Omental fat pad (tissue), 4 donors: ENCODE data around the gene GRIA1. TPM values are rescaled to one million over a fixed set of nuclear protein-coding genes. Genes with fewer than 3 reads are reported as not detected.

ENCODE experiments used
- ATAC-seq: fragments of 150-250 bp; one replicate; pipeline ENCODE4 v1.9.1; 2016; ENCODE audit warnings: mild to moderate bottlenecking, moderate library complexity; ENCODE audit not compliant: low FRiP score
- DNase-seq: peaks from one replicate; pipeline ENCODE4 v3.0.0-alpha.2; 2019; ENCODE audit warnings: low spot score
- total RNA-seq, 4 donors: library from RNA; depleted of rRNA; stranded (reverse); fragments of >200 nt; gene quantifications; one replicate each; pipeline ENCODE4 v1.1.0, GENCODE V29; 2016
- TF ChIP-seq, protein P1 (sequence below), 3 donors: fragments of 450-650 bp; IDR thresholded peaks; one replicate each; pipeline ENCODE4 v1.5.1; 2016 to 2017; ENCODE audit warnings: antibody characterized with exemption in 3 of 3, mild to moderate bottlenecking in 3 of 3, moderate library complexity in 2 of 3

The GRIA1 gene
- total RNA-seq, 4 donors from 2014 or later = 1.7 to 9.6 (median 5.0) TPM; not detected in 1

DNA sequence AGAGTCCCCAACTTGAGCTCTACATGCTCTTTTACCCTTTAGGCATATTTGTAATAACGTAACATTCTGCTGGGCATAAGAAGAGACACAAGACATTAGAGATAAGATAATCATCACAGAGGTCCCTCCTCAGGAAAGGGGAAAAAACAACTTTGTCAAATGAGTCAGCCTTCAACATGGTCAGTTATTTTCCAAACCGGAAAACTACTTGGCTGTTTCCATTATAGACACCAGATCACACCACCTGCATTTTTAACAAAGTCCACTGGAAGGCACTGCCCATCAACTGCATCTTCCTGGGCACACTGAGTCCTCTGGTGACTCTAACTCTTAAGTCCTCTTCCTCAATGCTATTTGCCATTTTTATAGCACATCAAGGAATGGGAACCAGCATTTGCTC, 326.4 kb downstream of the GRIA1 start:
- TF ChIP-seq, protein P1, sequence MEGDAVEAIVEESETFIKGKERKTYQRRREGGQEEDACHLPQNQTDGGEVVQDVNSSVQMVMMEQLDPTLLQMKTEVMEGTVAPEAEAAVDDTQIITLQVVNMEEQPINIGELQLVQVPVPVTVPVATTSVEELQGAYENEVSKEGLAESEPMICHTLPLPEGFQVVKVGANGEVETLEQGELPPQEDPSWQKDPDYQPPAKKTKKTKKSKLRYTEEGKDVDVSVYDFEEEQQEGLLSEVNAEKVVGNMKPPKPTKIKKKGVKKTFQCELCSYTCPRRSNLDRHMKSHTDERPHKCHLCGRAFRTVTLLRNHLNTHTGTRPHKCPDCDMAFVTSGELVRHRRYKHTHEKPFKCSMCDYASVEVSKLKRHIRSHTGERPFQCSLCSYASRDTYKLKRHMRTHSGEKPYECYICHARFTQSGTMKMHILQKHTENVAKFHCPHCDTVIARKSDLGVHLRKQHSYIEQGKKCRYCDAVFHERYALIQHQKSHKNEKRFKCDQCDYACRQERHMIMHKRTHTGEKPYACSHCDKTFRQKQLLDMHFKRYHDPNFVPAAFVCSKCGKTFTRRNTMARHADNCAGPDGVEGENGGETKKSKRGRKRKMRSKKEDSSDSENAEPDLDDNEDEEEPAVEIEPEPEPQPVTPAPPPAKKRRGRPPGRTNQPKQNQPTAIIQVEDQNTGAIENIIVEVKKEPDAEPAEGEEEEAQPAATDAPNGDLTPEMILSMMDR (IDR thresholded peaks at IDR 0.05) = no peak
- ATAC-seq (no peak), DNase-seq (no peak)

DNA sequence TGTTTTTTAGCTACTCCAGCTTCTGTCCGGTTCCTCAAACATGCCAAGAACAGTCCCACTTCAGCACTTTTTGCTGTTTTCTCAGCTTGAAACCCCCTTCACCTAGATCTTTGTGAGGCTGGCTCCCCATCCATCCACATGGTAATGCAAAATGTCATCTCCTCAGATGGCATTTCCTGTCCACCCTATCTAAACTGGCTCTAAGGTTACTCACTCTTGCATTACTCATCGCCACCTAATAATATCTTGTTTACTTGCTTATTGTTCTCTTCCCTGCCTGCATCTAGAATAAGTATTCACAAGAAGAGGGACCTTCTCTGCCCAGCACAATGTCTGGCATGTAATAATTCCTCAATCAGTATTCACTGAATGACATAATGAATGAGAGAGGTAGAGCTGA, 328.2 kb downstream of the GRIA1 start:
- TF ChIP-seq, protein P1 (IDR thresholded peaks at IDR 0.05) = no peak
- ATAC-seq = no peak

DNA sequence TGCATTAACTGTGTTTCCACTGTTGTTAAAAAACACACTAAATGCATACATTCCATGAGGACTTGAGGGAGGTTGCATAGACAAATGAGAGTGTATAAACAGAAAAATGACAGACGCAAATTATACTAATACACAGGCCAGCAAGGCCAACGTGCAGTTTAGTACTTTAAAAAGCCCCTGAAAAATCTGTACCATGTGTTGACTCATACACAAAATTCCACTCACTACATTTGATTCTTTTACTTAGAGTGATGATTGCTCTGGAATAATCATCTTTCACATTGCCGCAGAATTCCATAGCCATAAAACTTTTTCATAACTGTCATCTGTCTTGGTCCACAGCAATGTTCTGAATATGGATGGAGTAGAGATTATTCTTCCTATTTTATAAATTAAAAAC, 332.6 kb downstream of the GRIA1 start:
- TF ChIP-seq, protein P1 (IDR thresholded peaks at IDR 0.05) = no peak
- ATAC-seq = no peak
- no peak for DNase-seq

More for the DNA sequence above, 328.2 kb downstream of the GRIA1 start:
- DNase-seq = no peak

DNA sequence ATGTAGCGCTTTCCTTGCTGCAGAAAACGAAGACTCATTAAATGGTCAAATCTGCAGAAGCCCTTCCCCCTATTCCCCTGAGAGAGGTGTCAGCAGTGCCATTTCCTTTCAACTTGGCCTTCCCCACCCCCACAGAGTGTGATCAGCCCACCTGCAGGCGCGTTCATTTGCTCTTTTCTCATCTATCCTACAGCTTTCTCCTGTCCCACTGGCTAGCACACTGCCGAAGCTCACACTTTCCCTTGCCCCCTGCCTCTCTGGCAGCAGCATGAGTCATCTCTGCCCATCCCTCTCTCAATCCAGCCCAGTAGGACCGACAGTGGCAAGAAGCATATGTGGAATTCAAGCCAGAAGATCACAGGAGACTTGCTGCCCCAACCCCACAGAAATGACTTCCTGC, 334.4 kb downstream of the GRIA1 start:
- ATAC-seq (no peak), DNase-seq (no peak)
- TF ChIP-seq, protein P1 (IDR thresholded peaks at IDR 0.05) = no peak

DNA sequence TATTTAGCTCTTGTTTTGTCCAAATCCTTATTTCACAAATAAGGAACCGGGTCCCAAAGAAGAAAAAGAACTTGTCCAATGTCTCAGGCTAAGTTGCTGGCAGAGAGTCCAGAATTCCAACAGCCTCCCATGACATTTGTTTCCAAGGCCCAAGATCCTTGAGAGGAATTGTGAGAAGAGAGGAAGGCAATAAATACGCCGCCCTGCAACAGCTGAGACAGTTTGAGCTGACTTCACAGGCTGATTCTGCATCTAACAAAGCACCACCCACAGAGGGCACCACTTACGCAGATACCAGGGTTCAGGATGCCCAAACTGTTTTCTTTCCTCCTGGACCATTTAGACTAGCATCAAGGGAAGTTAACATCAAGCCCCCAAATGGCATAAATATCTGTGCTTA, 336.9 kb downstream of the GRIA1 start:
- TF ChIP-seq, protein P1 (IDR thresholded peaks at IDR 0.05) = no peak
- DNase-seq (no peak), ATAC-seq (no peak)

DNA sequence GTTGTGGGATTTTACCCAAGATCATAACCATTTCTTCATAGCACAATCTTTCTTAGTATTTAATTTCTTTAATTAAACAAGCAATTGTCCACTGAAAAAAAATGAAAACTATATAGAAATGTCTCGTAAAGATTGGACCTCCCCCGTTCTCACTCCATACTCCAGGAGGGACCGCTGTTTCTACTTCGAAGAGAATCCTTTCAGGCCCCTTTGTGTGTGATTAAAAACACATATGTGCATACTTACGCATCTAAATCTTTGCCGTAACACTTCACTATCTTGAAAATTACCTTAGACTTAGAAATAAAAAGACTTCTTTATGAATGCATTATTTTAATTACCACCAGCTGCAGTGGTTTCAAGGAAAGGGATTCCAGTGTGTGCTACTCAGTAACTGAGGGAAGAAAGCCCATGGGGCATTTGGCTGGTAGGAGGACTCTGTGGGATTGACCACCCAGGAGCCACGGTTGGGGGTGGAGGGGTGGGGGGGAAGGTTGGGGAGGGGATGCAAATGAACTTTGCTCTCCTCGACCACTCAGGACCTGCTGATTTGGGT, 339.1 kb downstream of the GRIA1 start:
- no peak for ATAC-seq
- DNase-seq = no peak

DNA sequence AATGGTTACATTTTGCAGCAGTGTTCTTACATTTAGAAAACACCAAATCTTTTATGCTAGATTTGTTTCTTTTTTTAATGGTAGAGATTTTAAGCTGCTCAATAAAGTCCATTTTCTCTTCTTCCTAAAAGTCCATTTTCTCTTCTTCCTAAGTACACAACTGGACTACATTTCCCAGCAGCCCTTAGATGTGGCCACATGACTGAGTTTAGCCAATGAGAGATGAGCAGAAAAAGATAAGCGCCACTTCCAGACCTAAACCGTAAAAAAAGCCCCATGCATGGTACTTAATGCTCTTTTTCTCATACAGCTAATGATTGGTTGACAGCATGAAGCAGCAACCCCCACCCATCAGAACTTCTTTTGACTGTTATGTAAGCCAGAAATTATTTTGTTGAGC, 341.5 kb downstream of the GRIA1 start:
- DNase-seq = no peak
- no peak for ATAC-seq
- TF ChIP-seq, protein P1 (IDR thresholded peaks at IDR 0.05) = no peak

More for the DNA sequence above, 339.1 kb downstream of the GRIA1 start:
- TF ChIP-seq, protein P1 (IDR thresholded peaks at IDR 0.05) = no peak
